ENCODE data around the gene FRMD4A.
"Not testable (repeated sequence)": the region's sequence is repeated elsewhere in the genome, so short reads cannot be mapped to it uniquely, and the experiment has no call there.

The FRMD4A gene

DNA sequence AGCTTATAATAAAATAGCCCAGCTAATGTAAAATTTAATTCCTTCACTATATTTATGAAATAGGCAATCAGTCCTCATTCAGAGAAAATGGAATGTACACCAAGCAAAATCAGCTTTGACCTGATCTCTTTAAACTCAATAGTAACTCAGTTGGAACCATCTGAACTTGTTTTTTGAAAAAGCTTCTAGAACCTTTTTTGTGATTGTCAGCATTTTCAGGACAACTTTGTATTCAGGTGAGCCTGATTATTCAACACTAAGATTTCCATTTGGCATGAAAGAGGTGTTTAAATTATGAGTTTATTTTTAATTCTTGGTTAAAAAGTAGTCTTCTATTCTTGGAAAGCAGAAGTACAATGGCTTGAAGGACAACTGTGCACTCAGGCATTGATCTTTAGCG, 89.5 kb downstream of the FRMD4A start:
- no peak for DNase-seq (ENCODE audit: extremely low spot score)
- no peak for TF ChIP-seq TARDBP (IDR thresholded peaks at IDR 0.05)
- ChIA-PET POLR2A (no interaction called here), CTCF (no interaction called here)

DNA sequence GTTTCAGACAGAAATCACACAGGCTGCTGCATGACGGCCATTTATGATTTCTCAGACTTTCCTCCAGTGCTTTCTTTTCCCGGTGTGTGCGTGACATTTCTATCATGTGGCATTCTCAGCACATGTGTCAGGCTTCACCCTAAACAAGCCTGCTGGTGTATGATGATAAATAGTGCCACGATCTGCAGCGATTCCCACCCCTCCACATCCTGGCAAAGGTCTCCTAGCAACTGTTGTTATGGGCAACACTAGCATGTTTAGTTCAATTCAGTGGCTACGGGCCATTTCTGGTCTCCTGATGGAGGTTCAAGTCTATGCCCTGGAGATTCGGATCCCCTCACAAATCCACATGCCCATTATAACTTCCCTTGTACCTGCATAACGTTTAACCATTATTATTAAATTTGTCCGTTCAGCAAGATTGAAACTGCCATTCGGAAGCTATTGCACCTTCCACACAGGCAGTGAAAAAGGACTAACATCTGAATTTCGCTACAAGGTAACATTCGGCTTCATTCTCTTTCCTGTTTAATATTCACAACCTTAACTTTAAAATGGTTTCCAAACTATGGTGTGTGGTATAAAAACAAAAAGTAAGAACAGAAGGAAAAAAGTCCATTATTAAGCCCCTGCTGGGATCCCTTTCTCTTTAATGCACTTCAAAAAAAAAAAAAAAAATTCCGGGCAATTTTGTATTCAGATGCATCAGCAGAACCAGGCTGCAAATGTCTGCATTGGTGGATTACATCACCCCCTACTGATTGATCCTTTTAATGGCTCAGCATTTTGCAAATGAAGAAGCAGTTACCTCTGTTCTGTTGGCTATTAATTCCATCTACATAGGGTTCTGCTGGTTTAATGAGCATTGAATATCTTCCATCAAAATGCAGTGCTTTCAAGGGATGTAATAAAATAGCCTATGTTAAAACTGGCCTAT, 90.2 kb downstream of the FRMD4A start:
- TF ChIP-seq FOXA1 (IDR thresholded peaks at IDR 0.05) (no peak), CTBP1 (IDR thresholded peaks at IDR 0.05; ENCODE audit: borderline replicate concordance) (no peak), NFRKB (IDR thresholded peaks at IDR 0.05) (no peak), L3MBTL2 (conservative IDR thresholded peaks at IDR 0.05) (no peak), TARDBP (IDR thresholded peaks at IDR 0.05) (no peak), FOXK2 (IDR thresholded peaks at IDR 0.05) (no peak), ELF4 (IDR thresholded peaks at IDR 0.05) (no peak), LEF1 (IDR thresholded peaks at IDR 0.05; ENCODE audit: borderline replicate concordance) (no peak), ARNT (IDR thresholded peaks at IDR 0.05) (no peak), FOXM1 (IDR thresholded peaks at IDR 0.05; ENCODE audit: borderline replicate concordance) (no peak), SP1 (IDR thresholded peaks at IDR 0.05) (no peak), HDGF (IDR thresholded peaks at IDR 0.05; ENCODE audit: borderline replicate concordance) (no peak), ZNF384 (IDR thresholded peaks at IDR 0.05) (no peak), BHLHE40 (IDR thresholded peaks at IDR 0.05; ENCODE audit: borderline replicate concordance) (no peak), SUZ12 (IDR thresholded peaks at IDR 0.05) (no peak)
- TF ChIP-seq, protein P1, sequence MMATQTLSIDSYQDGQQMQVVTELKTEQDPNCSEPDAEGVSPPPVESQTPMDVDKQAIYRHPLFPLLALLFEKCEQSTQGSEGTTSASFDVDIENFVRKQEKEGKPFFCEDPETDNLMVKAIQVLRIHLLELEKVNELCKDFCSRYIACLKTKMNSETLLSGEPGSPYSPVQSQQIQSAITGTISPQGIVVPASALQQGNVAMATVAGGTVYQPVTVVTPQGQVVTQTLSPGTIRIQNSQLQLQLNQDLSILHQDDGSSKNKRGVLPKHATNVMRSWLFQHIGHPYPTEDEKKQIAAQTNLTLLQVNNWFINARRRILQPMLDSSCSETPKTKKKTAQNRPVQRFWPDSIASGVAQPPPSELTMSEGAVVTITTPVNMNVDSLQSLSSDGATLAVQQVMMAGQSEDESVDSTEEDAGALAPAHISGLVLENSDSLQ (IDR thresholded peaks at IDR 0.05) = no peak
- no peak for DNase-seq (ENCODE audit: extremely low spot score)
- ChIA-PET POLR2A (no interaction called here), CTCF (no interaction called here)

DNA sequence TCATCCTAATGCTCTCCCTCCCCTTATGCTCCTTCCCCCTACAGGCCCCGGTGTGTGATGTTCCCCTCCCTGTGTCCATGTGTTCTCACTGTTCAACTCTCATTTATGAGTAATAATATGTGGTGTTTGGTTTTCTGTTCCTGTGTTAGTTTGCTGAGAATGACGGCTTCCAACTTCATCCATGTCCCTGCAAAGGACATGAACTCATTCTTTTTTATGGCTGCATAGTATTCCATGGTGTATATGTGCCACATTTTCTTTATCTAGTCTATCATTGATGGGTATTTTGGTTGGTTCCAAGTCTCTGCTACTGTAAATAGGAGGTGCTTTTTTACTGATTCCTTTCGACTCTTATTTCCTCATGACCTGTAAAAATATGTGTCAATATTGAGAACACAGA, 92.1 kb downstream of the FRMD4A start:
- DNase-seq (ENCODE audit: extremely low spot score); CTCF ChIA-PET; POLR2A ChIA-PET: not testable (repeated sequence)

DNA sequence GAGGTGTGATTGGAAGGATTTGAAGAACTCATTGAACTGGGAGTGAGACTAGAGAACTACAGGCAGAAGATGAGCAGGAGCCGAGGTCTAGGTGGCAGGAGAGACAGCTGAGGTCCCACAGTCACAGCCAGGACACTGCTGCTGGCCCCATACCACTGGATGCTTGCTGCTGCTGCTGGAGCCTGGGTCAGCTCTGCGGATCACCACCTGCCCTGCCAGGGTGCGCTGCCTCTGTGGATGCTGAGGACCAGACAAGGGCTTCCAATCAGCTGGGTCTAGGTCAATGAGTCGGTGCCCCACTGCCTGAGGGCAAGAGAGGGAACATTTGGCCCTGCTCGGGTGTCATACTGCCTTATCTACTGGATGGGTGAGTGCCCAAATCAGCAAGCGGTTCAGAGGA, 94.4 kb downstream of the FRMD4A start:
- TF ChIP-seq BHLHE40 (IDR thresholded peaks at IDR 0.05; ENCODE audit: borderline replicate concordance) = no peak
- no peak for TF ChIP-seq FOXK2 (IDR thresholded peaks at IDR 0.05)
- TF ChIP-seq ZNF384 (IDR thresholded peaks at IDR 0.05) = no peak
- TF ChIP-seq, protein P1 (IDR thresholded peaks at IDR 0.05) = no peak
- no peak for TF ChIP-seq FOXM1 (IDR thresholded peaks at IDR 0.05; ENCODE audit: borderline replicate concordance)
- no peak for TF ChIP-seq HDGF (IDR thresholded peaks at IDR 0.05; ENCODE audit: borderline replicate concordance)
- no peak for TF ChIP-seq FOXA1 (IDR thresholded peaks at IDR 0.05)
- no peak for TF ChIP-seq NFRKB (IDR thresholded peaks at IDR 0.05)
- no peak for TF ChIP-seq ELF4 (IDR thresholded peaks at IDR 0.05)
- no peak for TF ChIP-seq ARNT (IDR thresholded peaks at IDR 0.05)
- TF ChIP-seq L3MBTL2 (conservative IDR thresholded peaks at IDR 0.05) = no peak
- no peak for TF ChIP-seq SUZ12 (IDR thresholded peaks at IDR 0.05)
- ChIA-PET CTCF (no interaction called here), POLR2A (no interaction called here)
- no peak for DNase-seq (ENCODE audit: extremely low spot score)

DNA sequence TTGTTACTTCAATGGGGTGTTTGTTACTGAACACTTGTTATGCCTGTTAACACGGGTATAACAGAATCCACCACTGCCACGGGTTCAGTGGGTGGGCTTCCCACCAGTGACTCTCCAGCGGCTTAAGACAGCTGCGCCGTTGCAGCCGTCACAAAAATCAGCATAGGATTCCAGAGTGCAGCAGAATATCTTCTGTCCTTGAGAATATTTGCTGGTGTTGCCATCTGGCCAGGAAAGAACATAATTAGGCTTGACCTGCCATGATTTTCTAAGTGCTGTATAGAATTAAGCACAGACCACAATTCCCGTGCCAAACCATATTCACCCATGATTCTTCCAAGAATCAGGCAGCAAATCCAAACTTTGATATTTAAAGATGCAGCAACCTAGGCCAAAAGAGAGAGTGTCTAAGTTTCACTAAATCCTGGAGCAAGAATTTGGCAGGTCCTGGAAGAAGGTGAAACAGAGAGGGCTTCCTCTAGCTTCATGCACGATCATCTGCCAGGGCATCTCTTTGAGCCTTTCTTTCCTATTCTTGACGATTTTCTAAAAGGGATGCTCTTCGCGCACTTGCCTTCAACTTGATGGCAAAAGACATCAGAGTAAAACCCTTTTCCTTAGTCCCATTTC, 95.0 kb downstream of the FRMD4A start:
- no peak for TF ChIP-seq L3MBTL2 (conservative IDR thresholded peaks at IDR 0.05)
- no peak for TF ChIP-seq HDGF (IDR thresholded peaks at IDR 0.05; ENCODE audit: borderline replicate concordance)
- no peak for TF ChIP-seq TARDBP (IDR thresholded peaks at IDR 0.05)
- TF ChIP-seq CTBP1 (IDR thresholded peaks at IDR 0.05; ENCODE audit: borderline replicate concordance) = no peak
- no peak for TF ChIP-seq ELF4 (IDR thresholded peaks at IDR 0.05)
- no peak for TF ChIP-seq SP1 (IDR thresholded peaks at IDR 0.05)
- TF ChIP-seq FOXK2 (IDR thresholded peaks at IDR 0.05) = no peak
- TF ChIP-seq FOXM1 (IDR thresholded peaks at IDR 0.05; ENCODE audit: borderline replicate concordance) = no peak
- TF ChIP-seq, protein P1 (IDR thresholded peaks at IDR 0.05) = no peak
- CTCF ChIA-PET = no interaction called here
- DNase-seq (ENCODE audit: extremely low spot score) = no peak
- POLR2A ChIA-PET = no interaction called here

DNA sequence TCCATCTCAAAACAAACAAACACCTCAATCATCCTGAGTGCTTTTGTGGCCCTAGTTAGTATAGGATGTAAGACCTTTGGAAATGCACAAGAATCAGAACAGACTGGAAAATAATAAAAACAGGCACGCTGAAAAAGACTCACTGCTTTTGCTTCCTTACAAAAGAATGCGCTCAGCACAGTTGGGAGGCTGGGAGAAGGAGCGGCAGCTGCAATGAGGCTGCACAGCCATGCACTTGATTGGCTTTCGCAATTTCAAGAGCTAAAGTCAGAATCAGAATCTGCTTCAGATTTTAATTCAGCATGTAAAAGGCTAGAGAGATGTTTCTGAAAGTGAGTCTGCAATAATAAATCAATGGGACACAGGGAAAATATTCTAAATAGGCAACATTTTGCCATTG, 97.2 kb downstream of the FRMD4A start:
- CTCF ChIA-PET = no interaction called here

DNA sequence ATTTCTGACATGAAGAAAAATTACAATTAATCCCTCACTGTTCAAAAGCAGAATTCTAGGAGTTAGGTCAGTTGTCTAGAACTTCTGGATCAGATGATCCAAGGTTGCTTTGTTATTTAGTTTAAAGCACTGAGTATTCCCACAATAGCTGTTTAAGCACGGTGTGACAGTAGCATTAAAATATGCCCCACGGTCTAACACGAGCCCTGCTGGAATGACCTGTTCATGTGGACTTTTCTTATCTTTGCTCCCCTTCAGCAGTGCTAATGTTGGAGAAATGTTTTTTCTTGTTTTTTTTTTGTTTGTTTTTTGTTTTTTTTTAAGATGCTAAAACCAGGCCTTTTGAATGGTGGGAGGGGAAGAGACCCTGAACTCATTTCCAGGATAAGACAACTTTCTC, 101.9 kb downstream of the FRMD4A start:
- CTCF ChIA-PET; POLR2A ChIA-PET; DNase-seq (ENCODE audit: extremely low spot score): not testable (repeated sequence)

More for the DNA sequence above, 97.2 kb downstream of the FRMD4A start:
- POLR2A ChIA-PET = no interaction called here
- no peak for DNase-seq (ENCODE audit: extremely low spot score)
- TF ChIP-seq SUZ12 (IDR thresholded peaks at IDR 0.05) = no peak
- TF ChIP-seq HDGF (IDR thresholded peaks at IDR 0.05; ENCODE audit: borderline replicate concordance) = no peak
- TF ChIP-seq ARNT (IDR thresholded peaks at IDR 0.05) = no peak
- TF ChIP-seq FOXA1 (IDR thresholded peaks at IDR 0.05) = no peak
- TF ChIP-seq TARDBP (IDR thresholded peaks at IDR 0.05) = no peak
- no peak for TF ChIP-seq ZNF384 (IDR thresholded peaks at IDR 0.05)
- TF ChIP-seq LEF1 (IDR thresholded peaks at IDR 0.05; ENCODE audit: borderline replicate concordance) = no peak
- no peak for TF ChIP-seq L3MBTL2 (conservative IDR thresholded peaks at IDR 0.05)
- no peak for TF ChIP-seq FOXM1 (IDR thresholded peaks at IDR 0.05; ENCODE audit: borderline replicate concordance)
- TF ChIP-seq, protein P1 (IDR thresholded peaks at IDR 0.05) = no peak
- no peak for TF ChIP-seq ELF4 (IDR thresholded peaks at IDR 0.05)
